Esophagus (tissue), 2 donors: Measurements from ENCODE around the gene RABAC1. TPM values are rescaled to one million over a fixed set of nuclear protein-coding genes. Genes with fewer than 3 reads are reported as not detected.

Source experiments
- H3K27ac ChIP-seq, 2 donors: one replicate each; pipeline ENCODE4 v1.5.1; 2013; ENCODE audit warnings: low read depth in 2 of 2, mild to moderate bottlenecking in 2 of 2, inconsistent platforms in 1 of 2, low read length in 1 of 2, moderate library complexity in 1 of 2
- H3K27me3 ChIP-seq, 2 donors: one replicate each; pipeline ENCODE4 v1.6.1; 2013; ENCODE audit warnings: low read length in 2 of 2, control low read depth in 1 of 2, mild to moderate bottlenecking in 1 of 2; ENCODE audit not compliant: insufficient read depth in 2 of 2, control insufficient read depth in 1 of 2
- H3K36me3 ChIP-seq, 2 donors: one replicate each; pipeline ENCODE4 v1.6.1; 2013; ENCODE audit warnings: low read length in 1 of 2; ENCODE audit not compliant: control insufficient read depth in 2 of 2, insufficient read depth in 2 of 2
- H3K4me1 ChIP-seq, 2 donors: one replicate each; pipeline ENCODE4 v1.6.1; 2013; ENCODE audit warnings: low read length in 1 of 2; ENCODE audit not compliant: control insufficient read depth in 2 of 2, insufficient read depth in 2 of 2
- H3K4me3 ChIP-seq, 2 donors: one replicate each; pipeline ENCODE4 v1.5.1; 2013; ENCODE audit warnings: low read length in 2 of 2, mild to moderate bottlenecking in 2 of 2, low read depth in 1 of 2, moderate library complexity in 1 of 2
- H3K9me3 ChIP-seq, 2 donors: one replicate each; pipeline ENCODE4 v1.6.1; 2013; ENCODE audit warnings: mild to moderate bottlenecking in 2 of 2, low read depth in 1 of 2, low read length in 1 of 2, moderate library complexity in 1 of 2; ENCODE audit not compliant: control insufficient read depth in 2 of 2, insufficient read depth in 1 of 2
- WGBS, 2 donors: extraction: QIAGEN DNeasy Blood & Tissue Kit; methylation state at CpG; one replicate each; pipeline ENCODE4 v1.1.7; 2013; 5-methylcytosine and 5-hydroxymethylcytosine counted together
- polyA plus RNA-seq, 2 donors: library from polyadenylated mRNA; stranded (reverse); fragments of 200-250 nt; gene quantifications; one replicate each; pipeline ENCODE4 v1.2.3, GENCODE V29; 2013
- donor health status: healthy with polysubstance abuse.
- donor health status: Bipolar disorder and iron deficiency.

The RABAC1 gene
- polyA plus RNA-seq, 2 donors, result 77.7 to 121 TPM

DNA sequence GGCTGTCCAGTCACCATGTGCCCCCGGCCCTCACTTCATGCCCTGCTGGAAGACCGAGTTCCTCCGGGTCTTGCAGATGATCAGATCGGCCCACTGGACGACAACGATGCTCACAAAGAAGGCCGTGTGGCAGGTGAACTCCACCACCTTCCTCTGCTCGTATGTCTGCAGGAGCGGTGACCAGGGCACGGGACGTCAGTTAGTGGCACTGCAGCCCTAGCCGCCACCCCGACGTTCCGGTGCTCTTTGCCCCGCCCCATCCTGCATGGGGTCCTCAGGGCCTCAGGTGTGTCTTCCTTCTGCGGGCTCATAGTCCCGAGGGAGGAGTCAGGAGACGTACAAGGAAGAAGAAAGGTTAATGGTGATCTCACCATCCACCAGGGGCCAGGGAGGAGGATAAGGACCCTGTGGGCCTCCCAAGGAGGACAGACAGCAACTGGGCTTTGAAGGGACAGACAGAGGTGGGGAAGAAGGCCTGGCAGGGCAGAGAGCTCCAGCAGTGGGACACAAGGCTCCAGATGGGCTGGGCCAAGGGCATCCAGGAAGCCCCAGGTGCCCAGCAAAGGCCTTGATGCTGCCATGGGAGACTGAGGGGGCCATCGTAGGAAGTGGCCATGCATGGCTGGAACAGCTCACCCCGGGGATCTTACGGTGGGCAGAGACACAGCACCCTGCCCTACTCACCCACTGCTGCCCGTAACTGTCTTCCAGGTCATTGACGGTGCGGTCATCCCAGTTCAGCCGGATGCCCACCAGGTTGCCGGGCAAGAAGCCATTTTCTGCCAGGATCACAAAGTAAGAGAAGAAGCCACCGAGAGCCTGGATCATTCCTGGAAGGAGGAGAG, 9.9 kb upstream of the RABAC1 start:
- Histone ChIP-seq H3K9me3 (no peaks in the 10 kb centered on the region), H3K27me3 (no peaks in the 10 kb centered on the region)
- WGBS, 2 donors, result 78 to 81% methylated on average over 28 of the region's 28 CpGs

GRCh38 chr19:41967054-41967783, 8.1 kb upstream of the RABAC1 start:
- Histone ChIP-seq H3K36me3 (no peaks in the 10 kb centered on the region), H3K27me3 (no peaks in the 10 kb centered on the region), H3K27ac (no peak overlapping the region), H3K4me3 (no peak overlapping the region), H3K4me1 (no peaks in the 10 kb centered on the region), H3K9me3 (no peaks in the 10 kb centered on the region)
- WGBS, 2 donors, result 71 to 77% methylated on average over 25 to 26 of the region's 26 CpGs

More for the DNA sequence above, 9.9 kb upstream of the RABAC1 start:
- H3K4me1 ChIP-seq, result no peaks in the 10 kb centered on the region
- no peak overlapping the region for H3K4me3 ChIP-seq
- H3K27ac ChIP-seq, result no peak overlapping the region
- H3K36me3 ChIP-seq, result no peaks in the 10 kb centered on the region

DNA sequence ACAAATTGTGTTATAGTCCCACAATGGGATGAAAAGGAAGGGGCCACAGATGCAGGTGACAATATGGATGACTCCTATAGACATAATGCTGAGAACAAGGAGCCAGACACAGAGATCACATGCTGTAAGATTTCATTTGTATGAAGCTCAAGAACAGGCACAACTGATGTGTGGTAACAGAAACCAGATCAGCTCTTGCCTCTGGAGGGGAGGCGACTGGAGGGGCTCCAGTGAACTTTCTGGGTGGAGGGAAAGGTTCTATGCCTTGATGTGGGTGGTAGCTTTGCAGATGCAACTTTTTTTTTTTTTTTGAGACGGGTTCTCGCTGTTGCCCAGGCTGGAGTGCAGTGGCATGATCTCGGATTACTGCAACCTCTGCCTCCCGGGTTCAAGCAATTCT, 6.0 kb upstream of the RABAC1 start:
- WGBS, 2 donors, result 51 to 68% methylated on average over 5 of the region's 5 CpGs
- no peaks in the 10 kb centered on the region for H3K4me1 ChIP-seq
- H3K9me3 ChIP-seq, result no peaks in the 10 kb centered on the region
- no peaks in the 10 kb centered on the region for H3K36me3 ChIP-seq
- H3K27me3 ChIP-seq, result no peaks in the 10 kb centered on the region
- H3K27ac ChIP-seq, result no peak overlapping the region
- no peak overlapping the region for H3K4me3 ChIP-seq

GRCh38 chr19:41960973-41961372, 1.9 kb upstream of the RABAC1 start:
- Histone ChIP-seq H3K4me1 (peaks cover 0 to 6% of the 10 kb centered on the region in 2 donors), H3K9me3 (no peaks in the 10 kb centered on the region), H3K27ac (no peak overlapping the region), H3K27me3 (no peaks in the 10 kb centered on the region), H3K4me3 (no peak overlapping the region), H3K36me3 (peaks cover 0 to 8% of the 10 kb centered on the region in 2 donors)
- 96% methylated on average over 5 of the region's 5 CpGs for WGBS, 2 donors

DNA sequence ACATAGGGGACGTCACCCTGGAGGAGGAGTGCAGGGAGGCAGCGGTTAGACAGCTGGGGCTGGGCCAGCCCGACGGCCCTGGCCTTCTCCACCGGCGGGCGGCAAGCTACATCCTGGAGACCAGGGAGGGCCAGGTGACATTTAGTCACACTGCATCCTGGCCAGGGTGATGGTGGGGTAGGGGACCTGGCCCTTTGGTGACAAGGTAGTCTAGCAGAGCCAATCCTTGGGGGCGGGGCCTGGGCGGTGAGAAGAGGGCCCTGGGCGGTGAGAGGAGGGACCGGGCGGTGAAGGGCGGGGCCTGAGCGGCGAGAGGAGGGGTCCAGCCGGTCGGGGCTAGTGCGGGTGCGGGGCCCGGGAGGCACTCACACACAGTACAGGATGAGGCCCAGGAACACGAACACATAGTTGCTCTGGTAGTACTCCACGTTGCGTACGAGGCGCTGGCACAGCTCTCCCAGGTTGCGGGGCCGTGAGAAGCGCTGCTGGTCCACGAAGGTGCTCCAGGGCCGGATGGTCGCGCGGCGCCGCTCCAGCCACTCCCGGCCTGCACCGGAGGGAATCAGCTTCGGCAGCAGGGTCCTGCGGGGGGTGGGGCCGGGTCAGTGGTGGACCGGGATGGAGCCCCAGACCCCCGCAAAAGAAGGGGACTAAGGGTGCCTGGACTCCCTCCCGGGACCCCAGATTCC, 610 bp downstream of the RABAC1 start:
- H3K27ac ChIP-seq, result peak overlapping the region; percentile 84 to 91
- H3K27me3 ChIP-seq, result no peaks in the 10 kb centered on the region
- 1% methylated on average over 39 to 43 of the region's 43 CpGs for WGBS, 2 donors
- peaks cover 0 to 6% of the 10 kb centered on the region in 2 donors for H3K4me1 ChIP-seq
- H3K9me3 ChIP-seq, result no peaks in the 10 kb centered on the region
- H3K36me3 ChIP-seq, result peaks cover 0 to 11% of the 10 kb centered on the region in 2 donors
- peak overlapping the region; percentile 74 to 79 for H3K4me3 ChIP-seq

GRCh38 chr19:41957838-41958366, 1.2 kb downstream of the RABAC1 start:
- peak overlapping the region; percentile 84 to 91 for H3K27ac ChIP-seq
- peaks cover 0 to 11% of the 10 kb centered on the region in 2 donors for H3K36me3 ChIP-seq
- H3K4me1 ChIP-seq, result peaks cover 0 to 6% of the 10 kb centered on the region in 2 donors
- WGBS, 2 donors, result 15% methylated on average over 10 of the region's 10 CpGs
- H3K9me3 ChIP-seq, result no peaks in the 10 kb centered on the region
- H3K4me3 ChIP-seq, result peak overlapping the region; percentile 74 to 79
- no peaks in the 10 kb centered on the region for H3K27me3 ChIP-seq

DNA sequence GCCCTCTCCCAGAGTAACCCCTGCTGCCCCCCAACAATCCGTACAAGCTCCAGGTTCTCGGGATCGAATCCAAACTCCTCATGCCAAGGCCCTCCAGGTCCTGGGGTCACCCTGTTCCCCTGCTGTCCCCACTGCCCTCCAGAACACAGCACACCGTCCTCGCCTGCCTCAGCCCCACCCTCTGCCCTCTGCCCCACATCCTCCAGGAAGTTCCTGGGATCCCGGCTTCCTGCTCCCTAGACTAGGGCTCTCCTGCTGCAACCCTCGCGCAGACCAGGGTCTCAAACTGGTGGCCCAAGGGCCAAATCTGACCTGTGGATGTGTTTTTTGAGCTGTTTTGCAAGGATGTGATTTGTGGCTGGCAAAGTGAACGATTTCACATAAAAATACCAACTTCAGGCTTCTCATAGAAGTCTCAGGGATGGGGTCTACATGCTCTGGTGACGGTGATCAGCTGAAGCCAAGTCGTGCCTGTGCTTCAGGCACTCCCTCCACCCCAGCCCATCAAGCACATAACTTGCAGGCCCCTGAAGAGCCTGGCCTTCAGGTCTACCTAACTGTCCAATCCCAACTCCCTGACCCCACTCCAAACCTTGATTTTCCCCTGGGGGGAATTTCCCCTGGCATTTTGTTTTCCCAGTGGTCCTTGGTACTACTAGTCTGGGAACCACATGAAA, 1.8 kb downstream of the RABAC1 start:
- H3K4me1 ChIP-seq, result peaks cover 0 to 6% of the 10 kb centered on the region in 2 donors
- H3K27ac ChIP-seq, result peak overlapping the region; percentile 84 to 91
- H3K27me3 ChIP-seq, result no peaks in the 10 kb centered on the region
- peaks cover 0 to 11% of the 10 kb centered on the region in 2 donors for H3K36me3 ChIP-seq
- 80 to 85% methylated on average over 11 of the region's 11 CpGs for WGBS, 2 donors
- no peaks in the 10 kb centered on the region for H3K9me3 ChIP-seq
- H3K4me3 ChIP-seq, result no peak overlapping the region

DNA sequence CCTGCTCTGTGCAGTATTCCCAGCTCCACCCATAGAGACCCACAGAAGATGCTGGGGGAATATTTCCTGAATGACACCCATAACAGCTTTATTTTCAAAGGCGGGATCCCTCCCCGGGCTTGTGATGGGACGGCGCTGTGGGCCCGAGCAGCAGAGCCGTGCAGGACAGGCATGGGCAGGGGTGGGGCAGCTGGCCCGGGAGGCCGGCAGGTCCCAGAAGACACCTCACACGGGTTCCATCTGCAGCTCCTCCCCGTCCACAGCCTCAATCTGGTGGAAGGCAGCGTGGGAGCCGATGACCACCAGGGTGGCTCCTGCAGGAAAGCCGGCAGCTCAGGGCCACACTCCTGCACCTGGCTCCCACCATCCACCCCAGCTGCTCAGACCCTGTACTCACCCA, 2.5 kb downstream of the RABAC1 start:
- Histone ChIP-seq H3K9me3 (no peaks in the 10 kb centered on the region), H3K4me3 (no peak overlapping the region), H3K27me3 (no peaks in the 10 kb centered on the region), H3K4me1 (peaks cover 2 to 6% of the 10 kb centered on the region in 2 donors), H3K36me3 (peaks cover 0 to 11% of the 10 kb centered on the region in 2 donors), H3K27ac (no peak overlapping the region)
- WGBS, 2 donors, result 86 to 87% methylated on average over 13 of the region's 13 CpGs

DNA sequence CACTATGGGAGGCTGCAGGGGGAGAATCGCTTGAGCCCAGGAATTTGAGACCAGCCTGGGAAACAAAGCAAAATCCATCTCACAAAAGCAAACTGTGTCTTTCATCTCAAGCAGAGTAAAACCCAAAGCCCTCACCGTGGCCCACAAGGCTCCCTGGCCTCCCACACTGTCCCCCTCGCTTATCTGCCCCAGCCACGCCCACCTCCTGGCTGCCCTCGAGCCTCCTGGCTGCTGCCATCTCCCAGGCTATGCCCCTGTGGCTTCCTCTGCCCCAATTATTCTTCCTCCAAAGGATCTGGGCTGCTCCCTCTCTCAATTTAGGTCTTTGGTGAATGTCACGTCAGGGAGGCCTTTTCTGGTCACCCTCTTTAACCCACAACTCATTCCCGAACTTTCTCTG, 3.6 kb downstream of the RABAC1 start:
- H3K9me3 ChIP-seq, result no peaks in the 10 kb centered on the region
- H3K27ac ChIP-seq, result no peak overlapping the region
- no peak overlapping the region for H3K4me3 ChIP-seq
- H3K4me1 ChIP-seq, result peaks cover 2 to 6% of the 10 kb centered on the region in 2 donors
- 67 to 73% methylated on average over 7 of the region's 7 CpGs for WGBS, 2 donors
- H3K27me3 ChIP-seq, result no peaks in the 10 kb centered on the region
- peaks cover 0 to 11% of the 10 kb centered on the region in 2 donors for H3K36me3 ChIP-seq
